ENCODE measurements around the gene SPECC1.

- TF ChIP-seq EZH2phosphoT487 (IDR thresholded peaks at IDR 0.05; ENCODE audit: insufficient read depth, low read depth) (no peak), EZH2 (IDR thresholded peaks at IDR 0.05; ENCODE audit: insufficient read depth, poor library complexity, severe bottlenecking) (no peak)
These were observed 142.0 kb downstream of the SPECC1 start for GRCh38 chr17:20151174-20151573.

Data from GM23248 (cell line).